Liver (tissue), 9 donors: ENCODE results near the gene NSD1. TPM values are rescaled to one million over a fixed set of nuclear protein-coding genes. Genes with fewer than 3 reads are reported as not detected.
"Not testable (repeated sequence)": the region's sequence is repeated elsewhere in the genome, so short reads cannot be mapped to it uniquely, and the experiment has no call there.

Experiments
- DNase-seq: peaks from one replicate; pipeline ENCODE4 v3.0.0-alpha.2; 2017; ENCODE audit warnings: low spot score
- H3K27ac ChIP-seq, 2 donors: one replicate each; pipeline ENCODE4 v1.7.0; 2013; ENCODE audit warnings: inconsistent platforms in 2 of 2, low read length in 2 of 2, control low read depth in 1 of 2, low read depth in 1 of 2, mild to moderate bottlenecking in 1 of 2
- H3K27me3 ChIP-seq, 4 donors: one replicate each; pipeline versions ENCODE4 v1.6.1 to v1.7.0; 2013; ENCODE audit warnings: low read length in 3 of 4, inconsistent platforms in 1 of 4, mild to moderate bottlenecking in 1 of 4, moderate library complexity in 1 of 4; ENCODE audit not compliant: control insufficient read depth in 4 of 4, insufficient read depth in 4 of 4
- H3K36me3 ChIP-seq, 4 donors: one replicate each; pipeline versions ENCODE4 v1.6.1 to v1.7.0; 2013; ENCODE audit warnings: low read length in 3 of 4, mild to moderate bottlenecking in 3 of 4, low read depth in 1 of 4, moderate library complexity in 1 of 4; ENCODE audit not compliant: control insufficient read depth in 4 of 4, insufficient read depth in 3 of 4
- H3K4me1 ChIP-seq, 4 donors: one replicate each; pipeline versions ENCODE4 v1.6.1 to v1.7.0; 2013; ENCODE audit warnings: low read length in 3 of 4, mild to moderate bottlenecking in 3 of 4, moderate library complexity in 1 of 4; ENCODE audit not compliant: control insufficient read depth in 4 of 4, insufficient read depth in 4 of 4
- H3K4me3 ChIP-seq, 3 donors: one replicate each; pipeline versions ENCODE4 v1.6.1 to v1.7.0; 2013; ENCODE audit warnings: low read length in 3 of 3, control low read depth in 1 of 3, low read depth in 1 of 3, mild to moderate bottlenecking in 1 of 3
- H3K9ac ChIP-seq, 2 donors: one replicate each; pipeline ENCODE4 v1.7.0; 2013; ENCODE audit warnings: low read length in 2 of 2, mild to moderate bottlenecking in 2 of 2, moderate library complexity in 2 of 2, control low read depth in 1 of 2, low read depth in 1 of 2
- H3K9me3 ChIP-seq, 4 donors: one replicate each; pipeline versions ENCODE4 v1.6.1 to v1.7.0; 2013; ENCODE audit warnings: low read length in 3 of 4; ENCODE audit not compliant: control insufficient read depth in 4 of 4
- CTCF ChIP-seq: fragments of 150-350 bp; IDR thresholded peaks from 2 replicates; pipeline ENCODE4 v1.5.1; 2017; ENCODE audit warnings: improper control_type of control experiment, low read depth, low read length; ENCODE audit not compliant: missing input control
- EGR1 ChIP-seq, 2 donors: IDR thresholded peaks; 2 replicates each; pipeline ENCODE4 v1.6.1; 2016 to 2018; ENCODE audit warnings: antibody characterized with exemption in 2 of 2, low read depth in 2 of 2
- FOXA1 ChIP-seq: IDR thresholded peaks from 2 replicates; pipeline ENCODE4 v1.6.1; 2016; ENCODE audit warnings: antibody characterized with exemption
- FOXA2 ChIP-seq: IDR thresholded peaks from 2 replicates; pipeline ENCODE4 v1.6.1; 2016; ENCODE audit warnings: antibody characterized with exemption
- GABPA ChIP-seq, 2 donors: IDR thresholded peaks in 1 of 2; conservative IDR thresholded peaks in 1 of 2; 2 replicates each; pipeline ENCODE4 v1.6.1; 2016; ENCODE audit warnings: antibody characterized with exemption in 2 of 2, mild to moderate bottlenecking in 1 of 2, moderate library complexity in 1 of 2
- HNF4A ChIP-seq, 2 donors: conservative IDR thresholded peaks; 2 replicates each; pipeline ENCODE4 v1.6.1; 2016; ENCODE audit warnings: antibody characterized with exemption in 2 of 2, mild to moderate bottlenecking in 2 of 2
- JUND ChIP-seq, 2 donors: IDR thresholded peaks; 2 replicates each; pipeline ENCODE4 v1.6.1; 2016; ENCODE audit warnings: antibody characterized with exemption in 2 of 2
- NR2F2 ChIP-seq: IDR thresholded peaks from 2 replicates; pipeline ENCODE4 v1.6.1; 2016; ENCODE audit warnings: antibody characterized with exemption
- REST ChIP-seq: IDR thresholded peaks from 2 replicates; pipeline ENCODE4 v1.6.1; 2016; ENCODE audit warnings: antibody characterized with exemption, mild to moderate bottlenecking
- RXRA ChIP-seq, 2 donors: IDR thresholded peaks; 2 replicates each; pipeline ENCODE4 v1.6.1; 2017 to 2018; ENCODE audit warnings: antibody characterized with exemption in 2 of 2, mild to moderate bottlenecking in 1 of 2
- TAF1 ChIP-seq: conservative IDR thresholded peaks from 2 replicates; pipeline ENCODE4 v1.6.1; 2016; ENCODE audit warnings: antibody characterized with exemption, mild to moderate bottlenecking
- YY1 ChIP-seq: IDR thresholded peaks from 2 replicates; pipeline ENCODE4 v1.6.1; 2016; ENCODE audit warnings: antibody characterized with exemption, mild to moderate bottlenecking
- WGBS: extraction: QIAGEN DNeasy Blood & Tissue Kit; methylation state at CpG from one replicate; pipeline ENCODE4 v1.1.7; 2013; 5-methylcytosine and 5-hydroxymethylcytosine counted together
- polyA plus RNA-seq, 2 donors: library from polyadenylated mRNA; stranded (reverse) in 1 of 2; unstranded in 1 of 2; fragments of 200-250 nt in 1 of 2; fragments of >200 nt in 1 of 2; fragmentation: Nextera tagmentation in 1 of 2; extraction: Ambion mirVana in 1 of 2; gene quantifications; one replicate each; pipeline versions ENCODE4 v1.2.1 to v1.2.3, GENCODE V29; 2013 to 2015
- total RNA-seq, 2 donors: library from RNA; depleted of rRNA; stranded (reverse); fragments of >200 nt; gene quantifications; one replicate each; pipeline ENCODE4 v1.2.3, GENCODE V29; 2014
- TF ChIP-seq, protein P1 (sequence below): IDR thresholded peaks from 2 replicates; pipeline ENCODE4 v1.6.1; 2016; ENCODE audit warnings: antibody characterized with exemption
- TF ChIP-seq, protein P2 (sequence below): IDR thresholded peaks from 2 replicates; pipeline ENCODE4 v1.6.1; 2016; ENCODE audit warnings: antibody characterized with exemption
- donor health status: healthy.
- donor health status: healthy.
- donor health status: healthy.
- donor health status: healthy.
- donor health status: healthy.

NSD1 gene
- total and polyA plus RNA-seq, 4 donors: 5.3 to 34.1 (median 19.3) TPM

DNA sequence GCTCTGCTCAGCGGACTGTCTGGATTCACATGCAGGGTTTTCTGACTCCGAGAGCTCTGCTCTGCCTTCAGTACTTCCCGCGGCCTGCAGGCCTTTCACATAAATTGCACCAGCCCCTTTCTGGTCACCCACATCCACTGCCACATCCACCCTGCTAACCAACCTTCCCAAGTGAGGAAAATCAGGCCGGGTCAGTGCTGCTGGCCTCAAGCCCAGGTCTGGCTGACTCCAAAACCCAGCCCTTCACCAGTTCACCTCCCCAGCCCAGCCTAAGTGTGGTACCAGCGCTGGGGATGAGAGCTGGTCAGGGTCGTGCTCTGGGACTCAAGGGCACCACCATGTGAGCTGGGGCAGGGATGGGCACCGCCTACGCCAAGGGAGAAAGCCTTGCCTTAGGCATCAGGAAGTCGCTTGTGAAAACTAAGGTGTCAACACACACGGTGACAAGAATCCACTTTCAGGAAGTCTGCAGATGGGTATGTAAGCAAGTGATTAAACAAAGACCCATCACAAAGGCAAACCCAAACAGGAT is 205.6 kb downstream of the NSD1 start:
- TF ChIP-seq TAF1 (no peak), EGR1 (IDR thresholded peaks at IDR 0.05; ENCODE audit: low read depth in 2 of 2) (no peak), CTCF (no peak), FOXA2 (no peak), YY1 (no peak), RXRA (IDR thresholded peaks at IDR 0.05) (no peak), NR2F2 (no peak), REST (no peak), GABPA (IDR thresholded peaks at IDR 0.05 in 1 of 2, conservative IDR thresholded peaks at IDR 0.05 in 1 of 2) (no peak), FOXA1 (no peak), HNF4A (conservative IDR thresholded peaks at IDR 0.05) (no peak), JUND (IDR thresholded peaks at IDR 0.05) (no peak)
- TF ChIP-seq, protein P1, sequence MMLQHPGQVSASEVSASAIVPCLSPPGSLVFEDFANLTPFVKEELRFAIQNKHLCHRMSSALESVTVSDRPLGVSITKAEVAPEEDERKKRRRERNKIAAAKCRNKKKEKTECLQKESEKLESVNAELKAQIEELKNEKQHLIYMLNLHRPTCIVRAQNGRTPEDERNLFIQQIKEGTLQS: no peak
- TF ChIP-seq, protein P2, sequence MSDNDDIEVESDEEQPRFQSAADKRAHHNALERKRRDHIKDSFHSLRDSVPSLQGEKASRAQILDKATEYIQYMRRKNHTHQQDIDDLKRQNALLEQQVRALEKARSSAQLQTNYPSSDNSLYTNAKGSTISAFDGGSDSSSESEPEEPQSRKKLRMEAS: no peak
- no peak overlapping the region for H3K9ac ChIP-seq
- no peaks in the 10 kb centered on the region for H3K9me3 ChIP-seq
- H3K4me1 ChIP-seq: peaks cover 0 to 8% (median 0%) of the 10 kb centered on the region in 4 donors
- H3K27me3 ChIP-seq: no peaks in the 10 kb centered on the region
- H3K4me3 ChIP-seq: no peak overlapping the region
- DNase-seq: no peak
- WGBS: 78% methylated on average over 11 of the region's 11 CpGs
- H3K36me3 ChIP-seq: peaks cover 24 to 49% (median 34%) of the 10 kb centered on the region in 4 donors
- no peak overlapping the region for H3K27ac ChIP-seq

DNA sequence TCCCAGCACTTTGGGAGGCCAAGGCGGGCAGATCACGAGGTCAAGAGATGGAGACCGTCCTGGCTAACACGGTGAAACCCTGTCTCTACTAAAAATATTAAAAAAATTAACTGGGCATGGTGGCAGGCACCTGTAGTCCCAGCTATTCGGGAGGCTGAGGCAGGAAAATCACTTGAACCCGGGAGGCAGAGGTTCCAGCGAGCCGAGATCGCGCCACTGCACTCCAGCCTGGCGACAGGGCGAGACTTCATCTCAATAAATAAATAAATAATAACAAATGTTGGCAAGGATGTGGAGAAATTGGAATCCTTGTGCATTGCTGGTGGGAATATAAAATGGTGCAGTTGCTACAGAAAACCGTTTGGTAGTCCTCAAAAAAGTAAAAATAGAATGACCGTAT is 209.4 kb downstream of the NSD1 start:
- H3K27me3 ChIP-seq, H3K27ac ChIP-seq, H3K9me3 ChIP-seq, DNase-seq, H3K9ac ChIP-seq, H3K4me3 ChIP-seq: not testable (repeated sequence)
- 96% methylated on average over 14 of the region's 14 CpGs for WGBS
- Histone ChIP-seq H3K4me1 (peaks cover 0 to 21% (median 16%) of the 10 kb centered on the region in 4 donors), H3K36me3 (peaks cover 11 to 16% (median 12%) of the 10 kb centered on the region in 4 donors)
